SK-N-MC (cell line): Measurements from ENCODE around the gene CLEC4M.

Experiments
- EZH2 ChIP-seq: fragments of 200-600 bp; sonication (generic); IDR thresholded peaks from one replicate; pipeline ENCODE4 v1.6.1; 2017; ENCODE audit warnings: antibody characterized with exemption
- POLR2AphosphoS5 ChIP-seq: IDR thresholded peaks from 2 replicates; pipeline ENCODE4 v1.6.1; 2012; ENCODE audit warnings: mild to moderate bottlenecking, low read depth, low read length, borderline replicate concordance

DNA sequence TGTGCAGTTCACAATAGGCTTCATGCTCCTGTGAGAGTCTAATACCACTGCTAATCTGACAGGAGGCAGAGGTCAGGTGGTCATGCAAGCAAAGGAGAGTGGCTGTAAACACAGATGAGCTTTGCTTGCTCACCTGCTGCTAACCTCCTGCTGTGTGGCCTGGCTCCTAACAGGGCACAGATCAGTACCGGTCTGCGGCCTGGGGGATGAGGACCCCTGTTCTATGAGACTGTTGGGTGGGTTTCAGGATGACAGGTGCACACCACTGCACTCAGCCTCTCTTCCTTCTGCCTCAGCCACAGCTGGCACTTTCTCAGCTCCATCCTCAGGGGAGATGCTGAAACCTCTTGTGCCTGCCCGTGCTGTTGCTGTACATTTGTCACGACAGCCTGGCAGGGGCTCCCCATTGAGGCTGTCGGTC, 40.8 kb upstream of the CLEC4M start:
- TF ChIP-seq POLR2AphosphoS5 (no peak), EZH2 (no peak)
